Activated naive CD4-positive, alpha-beta T cell treated with Interleukin-2 at 50 U/mL for 16 hours (primary cell): ENCODE data around the gene GCLC.
A peak's percentile ranks its signal among the peaks of the same experiment; 100 is the strongest.
"Not testable (repeated sequence)": the region's sequence is repeated elsewhere in the genome, so short reads cannot be mapped to it uniquely, and the experiment has no call there.

Source experiments
- DNase-seq: peaks from one replicate; pipeline ENCODE4 v3.0.0-alpha.2; 2020

Gene GCLC

GRCh38 chr6:53544470-53545308 lies at the start of gene GCLC:
Gene GCLC (minus strand): TSS chr6:53545101. CDS start chr6:53544645, 456 bp downstream.
- peak; percentile 91 for DNase-seq

- no peak for DNase-seq
Measured at GRCh38 chr6:53594596-53594995, 49.7 kb upstream of the GCLC start.

GRCh38 chr6:53593001-53593488 lies 48.1 kb upstream of the GCLC start:
- no peak for DNase-seq

- no peak for DNase-seq
Measured at GRCh38 chr6:53591873-53592272, 47.0 kb upstream of the GCLC start.

GRCh38 chr6:53588816-53589509 lies 44.1 kb upstream of the GCLC start:
- DNase-seq = no peak

- DNase-seq = no peak
Measured at GRCh38 chr6:53587291-53587690, 42.4 kb upstream of the GCLC start.

GRCh38 chr6:53585208-53585900 lies 40.5 kb upstream of the GCLC start:
- no peak for DNase-seq

GRCh38 chr6:53584726-53585125 lies 39.8 kb upstream of the GCLC start:
- DNase-seq = no peak

- no peak for DNase-seq
Measured at GRCh38 chr6:53583451-53583850, 38.5 kb upstream of the GCLC start.

- DNase-seq = no peak
Measured at GRCh38 chr6:53582963-53583362, 38.1 kb upstream of the GCLC start.

GRCh38 chr6:53581856-53582255 lies 37.0 kb upstream of the GCLC start:
- DNase-seq = no peak

- DNase-seq = no peak
Measured at GRCh38 chr6:53581173-53581773, 36.4 kb upstream of the GCLC start.

GRCh38 chr6:53579338-53579737 lies 34.4 kb upstream of the GCLC start:
- peak; percentile 52 for DNase-seq

GRCh38 chr6:53578371-53578770 lies 33.5 kb upstream of the GCLC start:
- DNase-seq = no peak

- DNase-seq = no peak
Measured at GRCh38 chr6:53573299-53573698, 28.4 kb upstream of the GCLC start.

GRCh38 chr6:53572379-53572778 lies 27.5 kb upstream of the GCLC start:
- DNase-seq = not testable (repeated sequence)

- DNase-seq = no peak
Measured at GRCh38 chr6:53568776-53569616, 24.1 kb upstream of the GCLC start.

GRCh38 chr6:53567701-53568100 lies 22.8 kb upstream of the GCLC start:
- no peak for DNase-seq

GRCh38 chr6:53566755-53567154 lies 21.9 kb upstream of the GCLC start:
- no peak for DNase-seq

GRCh38 chr6:53565886-53566285 lies 21.0 kb upstream of the GCLC start:
- DNase-seq = no peak

- DNase-seq = no peak
Measured at GRCh38 chr6:53564401-53565065, 19.6 kb upstream of the GCLC start.
